ENCODE results near the gene PRLR.

GRCh38 chr5:35136386-35136785 is 93.9 kb downstream of the PRLR start:
- TF ChIP-seq CTCF (IDR thresholded peaks at IDR 0.05; ENCODE audit: poor library complexity) (no peak), EZH2phosphoT487 (IDR thresholded peaks at IDR 0.05; ENCODE audit: low read depth, severe bottlenecking, unreplicated experiment) (no peak), EZH2 (IDR thresholded peaks at IDR 0.05; ENCODE audit: borderline replicate concordance) (no peak)

Data from hepatocyte (in vitro differentiated cells).